Peyer's patch (tissue), 4 donors: ENCODE results near the gene BBLN. TPM values are rescaled to one million over a fixed set of nuclear protein-coding genes. Genes with fewer than 3 reads are reported as not detected.

ENCODE experiments used
- DNase-seq, 3 donors: peaks; one replicate each; pipeline ENCODE4 v3.0.0-alpha.2; 2017 to 2019
- H3K27ac ChIP-seq, 4 donors: fragments of 200-600 bp; sonication (generic); one replicate each; pipeline ENCODE4 v1.5.1; 2016 to 2019
- H3K27me3 ChIP-seq, 2 donors: fragments of 200-600 bp; sonication (generic); one replicate each; pipeline ENCODE4 v1.5.1; 2019
- H3K36me3 ChIP-seq, 3 donors: fragments of 200-600 bp; sonication (generic); one replicate each; pipeline ENCODE4 v1.5.1; 2016 to 2019
- H3K4me1 ChIP-seq, 4 donors: fragments of 200-600 bp; sonication (generic); one replicate each; pipeline ENCODE4 v1.5.1; 2016 to 2019
- H3K4me3 ChIP-seq, 4 donors: fragments of 200-600 bp; sonication (generic); 1 replicate in 3 of 4; 2 replicates in 1 of 4; pipeline ENCODE4 v1.5.1; 2016 to 2019; ENCODE audit warnings: mild to moderate bottlenecking in 1 of 4
- H3K9me3 ChIP-seq, 4 donors: fragments of 200-600 bp; sonication (generic); one replicate each; pipeline ENCODE4 v1.5.1; 2016 to 2019; ENCODE audit warnings: mild to moderate bottlenecking in 1 of 4
- CTCF ChIP-seq, 6 experiments: fragments of 450-650 bp in 4 of 6; fragments of 200-600 bp in 2 of 6; sonication (generic) in 1 of 6; IDR thresholded peaks; one replicate each; pipeline ENCODE4 v1.5.1; 2017 to 2019; ENCODE audit warnings: antibody characterized with exemption in 6 of 6, mild to moderate bottlenecking in 3 of 6, moderate library complexity in 1 of 6
- POLR2A ChIP-seq, 2 donors: fragments of 450-650 bp; IDR thresholded peaks; one replicate each; pipeline ENCODE4 v1.5.1; 2017; ENCODE audit warnings: antibody characterized with exemption in 2 of 2, mild to moderate bottlenecking in 2 of 2, moderate library complexity in 2 of 2
- total RNA-seq, 4 donors: library from RNA; depleted of rRNA; stranded (reverse); fragments of >200 nt; gene quantifications; one replicate each; pipeline ENCODE4 v1.1.0, GENCODE V29; 2016

The BBLN gene
- total RNA-seq, 4 donors from 2014 or later: 38.8 to 93.7 (median 70.2) TPM

- no peak overlapping the region for H3K27ac ChIP-seq
Measured at GRCh38 chr9:128120061-128120740, 39.9 kb upstream of the BBLN start.

GRCh38 chr9:128120741-128121465 lies 39.2 kb upstream of the BBLN start:
- Histone ChIP-seq H3K4me1 (peaks cover 0 to 31% (median 12%) of the 10 kb centered on the region in 4 donors), H3K36me3 (peaks cover 0 to 45% (median 0%) of the 10 kb centered on the region in 3 donors), H3K27me3 (no peaks in the 10 kb centered on the region), H3K4me3 (no peak overlapping the region), H3K9me3 (no peaks in the 10 kb centered on the region), H3K27ac (no peak overlapping the region)
- TF ChIP-seq CTCF (IDR thresholded peaks at IDR 0.05) (no peak), POLR2A (IDR thresholded peaks at IDR 0.05) (no peak)
- DNase-seq: peak in 2 of 3 donors; percentile 40 to 43

More at GRCh38 chr9:128120061-128120740, 39.9 kb upstream of the BBLN start:
- H3K4me3 ChIP-seq: no peak overlapping the region
- peaks cover 0 to 30% (median 12%) of the 10 kb centered on the region in 4 donors for H3K4me1 ChIP-seq
- H3K27me3 ChIP-seq: no peaks in the 10 kb centered on the region
- H3K9me3 ChIP-seq: no peaks in the 10 kb centered on the region
- H3K36me3 ChIP-seq: peaks cover 0 to 45% (median 0%) of the 10 kb centered on the region in 3 donors
- DNase-seq: peak in 2 of 3 donors; percentile 42 to 45
- no peak for TF ChIP-seq POLR2A (IDR thresholded peaks at IDR 0.05)
- no peak for TF ChIP-seq CTCF (IDR thresholded peaks at IDR 0.05)

- Histone ChIP-seq H3K27ac (no peak overlapping the region), H3K4me1 (peaks cover 4 to 31% (median 15%) of the 10 kb centered on the region in 4 donors), H3K36me3 (peaks cover 0 to 45% (median 0%) of the 10 kb centered on the region in 3 donors), H3K27me3 (no peaks in the 10 kb centered on the region), H3K9me3 (no peaks in the 10 kb centered on the region), H3K4me3 (no peak overlapping the region)
- DNase-seq: no peak
- TF ChIP-seq CTCF (IDR thresholded peaks at IDR 0.05) (no peak), POLR2A (IDR thresholded peaks at IDR 0.05) (no peak)
Measured at GRCh38 chr9:128121466-128121810, 38.6 kb upstream of the BBLN start.

GRCh38 chr9:128121924-128122808 lies 37.9 kb upstream of the BBLN start:
- Histone ChIP-seq H3K27me3 (no peaks in the 10 kb centered on the region), H3K4me1 (peaks cover 4 to 30% (median 17%) of the 10 kb centered on the region in 4 donors), H3K9me3 (no peaks in the 10 kb centered on the region), H3K4me3 (no peak overlapping the region), H3K36me3 (peaks cover 0 to 45% (median 0%) of the 10 kb centered on the region in 3 donors), H3K27ac (no peak overlapping the region)
- TF ChIP-seq CTCF (IDR thresholded peaks at IDR 0.05) (no peak), POLR2A (IDR thresholded peaks at IDR 0.05) (no peak)
- DNase-seq: peak in 2 of 3 donors; percentile 41 to 42

- Histone ChIP-seq H3K36me3 (peaks cover 0 to 45% (median 0%) of the 10 kb centered on the region in 3 donors), H3K9me3 (no peaks in the 10 kb centered on the region), H3K4me1 (peaks cover 4 to 25% (median 17%) of the 10 kb centered on the region in 4 donors)
Measured at GRCh38 chr9:128122809-128123175, 37.3 kb upstream of the BBLN start.

More at GRCh38 chr9:128122809-128123175, 37.3 kb upstream of the BBLN start:
- Histone ChIP-seq H3K27me3 (no peaks in the 10 kb centered on the region), H3K27ac (no peak overlapping the region), H3K4me3 (no peak overlapping the region)
- peak in 2 of 3 donors; percentile 41 to 42 for DNase-seq
- no peak for TF ChIP-seq POLR2A (IDR thresholded peaks at IDR 0.05)
- TF ChIP-seq CTCF (IDR thresholded peaks at IDR 0.05): no peak
